ENCODE data around the gene AGPS.

GRCh38 chr2:177419274-177419673, 26.7 kb downstream of the AGPS start:
- TF ChIP-seq CTCF (IDR thresholded peaks at IDR 0.05; ENCODE audit: low read depth, low read length, missing input control) = no peak
- no peak for TF ChIP-seq HNF4A (conservative IDR thresholded peaks at IDR 0.05)
- TF ChIP-seq FOXA1 (IDR thresholded peaks at IDR 0.05) = no peak
- TF ChIP-seq ZBTB33 (IDR thresholded peaks at IDR 0.05) = no peak
- no peak for TF ChIP-seq TAF1 (conservative IDR thresholded peaks at IDR 0.05)
- no peak for TF ChIP-seq REST (IDR thresholded peaks at IDR 0.05)
- no peak for TF ChIP-seq YY1 (IDR thresholded peaks at IDR 0.05)
- TF ChIP-seq RXRA (IDR thresholded peaks at IDR 0.05) = no peak
- TF ChIP-seq JUND (IDR thresholded peaks at IDR 0.05) = no peak
